HepG2 (cell line): ENCODE results near the gene NCR1. TPM values are rescaled to one million over a fixed set of nuclear protein-coding genes. Genes with fewer than 3 reads are reported as not detected.

ENCODE experiments used
- polyA plus RNA-seq, 8 experiments: library from polyadenylated mRNA; depleted of rRNA in 3 of 8; stranded (reverse) in 7 of 8; unstranded in 1 of 8; fragments of >200 nt; fragmentation: Illumina TruSeq in 4 of 8; extraction: Trizol in 4 of 8; gene quantifications; 2 replicates each; pipeline versions ENCODE4 v1.2.1 to v1.2.3, GENCODE V29; 2011 to 2016; ENCODE audit warnings: low read depth in 4 of 8, missing spikeins in 1 of 8, mixed read lengths in 1 of 8; ENCODE audit not compliant: insufficient read depth in 1 of 8
- small RNA-seq, 3 experiments: library from RNA; depleted of rRNA; stranded (forward); fragments of <200 nt; gene quantifications; one replicate each; pipeline ENCODE3, GENCODE V24; 2012; ENCODE audit warnings: low read depth in 2 of 3, low replicate concordance in 1 of 3; ENCODE audit not compliant: insufficient read length in 3 of 3, insufficient read depth in 2 of 3
- total RNA-seq, 5 experiments: library from RNA; depleted of rRNA; stranded (reverse); fragments of >200 nt; fragmentation: Illumina TruSeq; extraction: Trizol; gene quantifications; 2 replicates each; pipeline ENCODE4 v1.2.3, GENCODE V29; 2016; ENCODE audit warnings: low read depth in 1 of 5

NCR1 gene
- total and polyA plus RNA-seq, 2 of the 13 experiments (the other 11 are each of a cell fraction or from before 2014, with no cell fraction given): not detected

Small RNA genes lying within 50 kb of the gene (small RNA-seq; reads per million reads assigned to genes)
- 0 reads per million in 3 experiments for gene AC011476.8
- 0.41 to 42.5 (median 20.5) reads per million in 3 experiments for gene RNU6-222P

Other genes starting within 250 kb of the NCR1 start
- not detected in 2 replicates for gene LILRB4, start 243.2 kb upstream of the NCR1 start, total RNA-seq (2016; rRNA removed; fragmentation: Illumina TruSeq; extraction: Trizol)
- gene LILRB4, start 243.2 kb upstream of the NCR1 start, polyA plus RNA-seq (2011; rRNA removed): not detected in 2 replicates
- gene KIR3DL3, start 181.7 kb upstream of the NCR1 start, total RNA-seq (2016; rRNA removed; fragmentation: Illumina TruSeq; extraction: Trizol): not detected in 2 replicates
- not detected in 2 replicates for gene KIR3DL3, start 181.7 kb upstream of the NCR1 start, polyA plus RNA-seq (2011; rRNA removed)
- not detected in 2 replicates for gene KIR2DL3, start 167.6 kb upstream of the NCR1 start, total RNA-seq (2016; rRNA removed; fragmentation: Illumina TruSeq; extraction: Trizol)
- gene KIR2DL3, start 167.6 kb upstream of the NCR1 start, polyA plus RNA-seq (2011; rRNA removed): not detected in 2 replicates
- not detected in 2 replicates for gene KIR2DL1, start 136.4 kb upstream of the NCR1 start, total RNA-seq (2016; rRNA removed; fragmentation: Illumina TruSeq; extraction: Trizol)
- gene KIR2DL1, start 136.4 kb upstream of the NCR1 start, polyA plus RNA-seq (2011; rRNA removed): not detected in 2 replicates
- not detected in 2 replicates for gene KIR2DL4, start 102.5 kb upstream of the NCR1 start, total RNA-seq (2016; rRNA removed; fragmentation: Illumina TruSeq; extraction: Trizol)
- not detected in 2 replicates for gene KIR2DL4, start 102.5 kb upstream of the NCR1 start, polyA plus RNA-seq (2011; rRNA removed)
- gene KIR3DL1, start 89.7 kb upstream of the NCR1 start, total RNA-seq (2016; rRNA removed; fragmentation: Illumina TruSeq; extraction: Trizol): not detected in 2 replicates
- gene KIR3DL1, start 89.7 kb upstream of the NCR1 start, polyA plus RNA-seq (2011; rRNA removed): not detected in 2 replicates
- not detected in 2 replicates for gene KIR2DS4, start 73.5 kb upstream of the NCR1 start, total RNA-seq (2016; rRNA removed; fragmentation: Illumina TruSeq; extraction: Trizol)
- gene KIR2DS4, start 73.5 kb upstream of the NCR1 start, polyA plus RNA-seq (2011; rRNA removed): not detected in 2 replicates
- gene KIR3DL2, start 55.7 kb upstream of the NCR1 start, total RNA-seq (2016; rRNA removed; fragmentation: Illumina TruSeq; extraction: Trizol): not detected in 2 replicates
- not detected in 2 replicates for gene KIR3DL2, start 55.7 kb upstream of the NCR1 start, polyA plus RNA-seq (2011; rRNA removed)
- gene FCAR, start 31.9 kb upstream of the NCR1 start, total RNA-seq (2016; rRNA removed; fragmentation: Illumina TruSeq; extraction: Trizol): not detected in 2 replicates
- gene FCAR, start 31.9 kb upstream of the NCR1 start, polyA plus RNA-seq (2011; rRNA removed): not detected in 2 replicates
- not detected in 2 replicates for gene NLRP7, start 41.4 kb downstream of the NCR1 start, total RNA-seq (2016; rRNA removed; fragmentation: Illumina TruSeq; extraction: Trizol)
- not detected in 2 replicates for gene NLRP7, start 41.4 kb downstream of the NCR1 start, polyA plus RNA-seq (2011; rRNA removed)
- not detected in 2 replicates for gene NLRP2, start 60.2 kb downstream of the NCR1 start, total RNA-seq (2016; rRNA removed; fragmentation: Illumina TruSeq; extraction: Trizol)
- gene NLRP2, start 60.2 kb downstream of the NCR1 start, polyA plus RNA-seq (2011; rRNA removed): not detected in 2 replicates
- gene GP6, start 132.1 kb downstream of the NCR1 start, total RNA-seq (2016; rRNA removed; fragmentation: Illumina TruSeq; extraction: Trizol): not detected in 2 replicates
- gene GP6, start 132.1 kb downstream of the NCR1 start, polyA plus RNA-seq (2011; rRNA removed): 0.05 and 0.08 TPM in 2 replicates
- 19.1 and 21.5 TPM in 2 replicates for gene RDH13, start 157.0 kb downstream of the NCR1 start, total RNA-seq (2016; rRNA removed; fragmentation: Illumina TruSeq; extraction: Trizol)
- gene RDH13, start 157.0 kb downstream of the NCR1 start, polyA plus RNA-seq (2011; rRNA removed): 13.4 and 16.6 TPM in 2 replicates
- 2.3 and 3.0 TPM in 2 replicates for gene EPS8L1, start 169.7 kb downstream of the NCR1 start, total RNA-seq (2016; rRNA removed; fragmentation: Illumina TruSeq; extraction: Trizol)
- gene EPS8L1, start 169.7 kb downstream of the NCR1 start, polyA plus RNA-seq (2011; rRNA removed): 6.3 and 6.6 TPM in 2 replicates
- 13.0 and 29.7 TPM in 2 replicates for gene PPP1R12C, start 211.5 kb downstream of the NCR1 start, total RNA-seq (2016; rRNA removed; fragmentation: Illumina TruSeq; extraction: Trizol)
- 30.3 and 40.4 TPM in 2 replicates for gene PPP1R12C, start 211.5 kb downstream of the NCR1 start, polyA plus RNA-seq (2011; rRNA removed)
- 1.3 and 1.4 TPM in 2 replicates for gene TNNT1, start 243.1 kb downstream of the NCR1 start, total RNA-seq (2016; rRNA removed; fragmentation: Illumina TruSeq; extraction: Trizol)
- 1.3 and 2.4 TPM in 2 replicates for gene TNNT1, start 243.1 kb downstream of the NCR1 start, polyA plus RNA-seq (2011; rRNA removed)